ENCODE data around the gene ITGA8. TPM values are rescaled to one million over a fixed set of nuclear protein-coding genes. Genes with fewer than 3 reads are reported as not detected.
"Not testable (repeated sequence)": the region's sequence is repeated elsewhere in the genome, so short reads cannot be mapped to it uniquely, and the experiment has no call there.

The ITGA8 gene
- polyA plus RNA-seq, 12 donors = 7.0 to 12.9 (median 9.4) TPM; not detected in 1

- no peak for DNase-seq
Measured at GRCh38 chr10:15562116-15562515, 157.6 kb downstream of the ITGA8 start.

DNA sequence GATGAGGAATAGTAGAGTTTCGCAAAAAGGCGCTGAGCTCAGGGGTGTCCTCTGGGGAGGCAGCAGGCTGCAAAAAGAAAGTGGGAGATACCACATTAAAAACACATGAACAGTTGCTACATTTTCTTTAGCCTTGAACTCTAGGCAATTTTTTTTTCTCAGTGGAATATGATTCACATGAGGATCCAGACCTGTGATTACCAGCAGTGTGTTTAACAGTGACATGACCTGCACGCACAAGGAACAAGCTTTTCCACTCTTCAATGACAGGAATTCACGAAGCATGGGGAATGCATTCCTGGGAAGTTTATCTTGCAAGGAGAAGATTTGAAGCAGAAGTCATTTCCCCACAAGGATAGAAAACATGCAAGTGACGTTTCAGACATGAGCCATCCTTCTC lies 161.6 kb downstream of the ITGA8 start:
- DNase-seq = no peak

GRCh38 chr10:15557168-15557567 lies 162.6 kb downstream of the ITGA8 start:
- DNase-seq = not testable (repeated sequence)

GRCh38 chr10:15550950-15551349 lies 168.8 kb downstream of the ITGA8 start:
- no peak for DNase-seq

- no peak for DNase-seq
Measured at GRCh38 chr10:15548331-15548730, 171.4 kb downstream of the ITGA8 start.

GRCh38 chr10:15546606-15547005 lies 173.1 kb downstream of the ITGA8 start:
- no peak for DNase-seq

- DNase-seq = no peak
Measured at GRCh38 chr10:15545884-15546283, 173.8 kb downstream of the ITGA8 start.

- DNase-seq = no peak
Measured at GRCh38 chr10:15545266-15545665, 174.5 kb downstream of the ITGA8 start.

DNA sequence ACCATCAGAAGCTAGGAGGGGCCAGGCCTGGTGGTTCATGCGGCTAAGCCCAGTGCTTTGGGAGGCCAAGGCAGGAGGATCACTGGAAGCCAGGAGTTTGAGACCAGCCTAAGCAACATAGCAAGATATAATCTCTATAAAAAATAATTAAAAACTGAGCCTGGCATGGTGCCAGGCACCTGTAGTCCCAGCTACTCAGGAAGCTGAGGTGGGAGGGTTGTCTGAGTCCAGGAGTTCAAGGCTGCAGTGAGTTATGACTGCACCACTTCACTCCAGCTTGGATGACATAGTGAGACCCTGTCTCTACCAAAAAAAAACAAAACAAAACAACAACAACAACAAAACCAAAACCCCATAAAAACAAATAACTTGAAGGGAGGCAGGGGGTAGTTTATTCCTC lies 175.7 kb downstream of the ITGA8 start:
- no peak for DNase-seq

DNA sequence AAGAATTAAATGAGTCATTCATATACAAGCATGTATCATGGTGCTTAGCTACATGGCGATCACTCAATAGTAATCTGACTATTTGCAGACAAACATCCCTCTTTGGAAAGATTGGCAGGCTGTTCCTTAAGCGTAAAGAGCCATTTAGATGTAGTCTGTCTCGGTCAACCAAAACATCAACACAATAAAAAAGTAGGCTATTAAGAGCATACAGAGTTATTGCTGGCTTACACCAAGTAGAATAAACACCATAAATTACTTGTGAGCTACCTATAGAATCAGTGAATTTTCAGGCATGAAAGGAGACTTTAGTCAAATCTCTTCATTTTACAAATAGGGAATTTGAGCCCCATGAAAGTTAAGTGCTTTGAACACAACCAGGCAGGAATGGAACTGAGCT lies 176.9 kb downstream of the ITGA8 start:
- no peak for DNase-seq

GRCh38 chr10:15541376-15541775 lies 178.3 kb downstream of the ITGA8 start:
- no peak for DNase-seq

GRCh38 chr10:15540727-15541126 lies 179.0 kb downstream of the ITGA8 start:
- no peak for DNase-seq

- no peak for DNase-seq
Measured at GRCh38 chr10:15539262-15539661, 180.5 kb downstream of the ITGA8 start.

DNA sequence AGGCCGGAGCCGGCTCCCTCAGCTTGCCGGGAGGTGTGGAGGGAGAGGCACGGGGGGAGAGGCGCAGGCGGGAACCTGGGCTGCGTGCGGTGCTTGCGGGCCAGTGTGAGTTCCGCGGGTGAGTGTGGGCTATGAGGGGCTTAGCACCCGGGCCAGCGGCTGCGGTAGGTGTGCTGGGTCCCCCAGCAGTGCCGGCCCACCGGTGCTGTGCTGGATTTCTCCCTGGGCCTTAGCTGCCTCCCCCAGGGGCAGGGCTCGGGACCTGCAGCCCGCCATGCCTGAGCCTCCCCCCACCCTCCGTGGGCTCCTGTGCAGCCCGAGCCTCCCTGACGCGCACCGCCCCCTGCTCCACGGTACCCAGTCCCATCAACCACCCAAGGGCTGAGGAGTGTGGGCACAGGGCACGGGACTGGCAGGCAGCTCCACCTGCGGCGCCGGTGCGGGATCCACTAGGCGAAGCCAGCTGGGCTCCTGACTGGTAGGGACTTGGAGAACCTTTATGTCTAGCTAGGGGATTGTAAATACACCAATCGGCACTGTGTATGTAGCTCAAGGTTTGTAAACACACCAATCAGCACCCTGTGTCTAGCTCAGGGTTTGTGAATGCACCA lies 184.7 kb downstream of the ITGA8 start:
- DNase-seq = not testable (repeated sequence)

DNA sequence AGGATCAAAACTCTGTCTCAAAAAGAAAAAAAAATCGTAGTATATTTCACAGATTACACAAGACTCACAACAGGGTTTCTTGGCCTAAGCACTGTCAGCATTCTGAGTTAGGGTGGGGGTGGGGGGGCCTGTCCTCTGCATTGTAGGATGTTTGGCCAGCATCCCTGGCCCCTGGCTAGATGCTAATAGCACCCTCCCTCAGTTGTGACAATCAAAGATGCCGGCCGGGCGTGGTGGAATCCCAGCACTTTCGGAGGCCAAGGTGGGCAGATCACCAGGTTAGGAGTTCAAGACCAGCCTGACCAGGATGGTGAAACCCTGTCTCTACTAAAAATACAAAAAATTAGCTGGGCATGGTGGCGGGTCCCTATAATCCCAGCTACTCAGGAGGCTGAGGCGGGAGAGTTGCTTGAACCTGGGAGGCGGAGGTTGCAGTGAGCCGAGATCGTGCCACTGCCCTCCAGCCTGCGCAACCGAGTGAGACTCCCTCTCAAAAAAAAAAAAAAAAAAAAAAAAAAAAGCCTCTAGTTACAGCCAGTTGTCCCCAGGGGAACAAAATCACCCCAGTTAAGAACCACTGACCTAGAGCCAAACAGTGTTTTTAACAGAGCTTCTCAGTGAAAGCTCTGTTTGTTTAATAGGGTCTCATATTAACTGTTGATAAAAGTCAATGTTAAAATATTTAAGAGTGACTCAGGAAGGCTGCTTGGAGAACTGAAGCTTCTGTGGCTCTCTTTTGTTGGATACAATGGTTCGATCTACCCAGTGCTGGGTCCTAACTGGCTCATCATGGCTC lies 187.6 kb downstream of the ITGA8 start:
- no peak for DNase-seq

DNA sequence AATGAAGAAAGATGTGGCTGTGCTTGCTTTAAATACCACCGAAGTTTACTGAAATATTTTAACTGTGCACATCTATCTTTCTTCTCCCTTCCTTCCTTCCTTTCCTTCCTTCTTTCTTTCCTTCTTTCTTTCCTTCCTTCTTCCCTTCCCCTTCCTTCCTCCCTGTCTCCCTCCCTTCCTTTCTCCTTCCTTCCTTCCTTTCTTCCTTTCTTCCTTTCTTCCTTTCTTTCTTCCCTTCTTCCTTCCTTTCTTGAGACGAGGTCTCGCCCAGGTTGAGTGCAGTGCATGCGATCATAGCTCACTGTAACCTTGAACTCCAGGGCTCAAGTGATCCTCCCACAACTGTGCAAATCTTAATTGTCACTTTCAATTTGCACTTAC lies 190.9 kb downstream of the ITGA8 start:
- no peak for DNase-seq

DNA sequence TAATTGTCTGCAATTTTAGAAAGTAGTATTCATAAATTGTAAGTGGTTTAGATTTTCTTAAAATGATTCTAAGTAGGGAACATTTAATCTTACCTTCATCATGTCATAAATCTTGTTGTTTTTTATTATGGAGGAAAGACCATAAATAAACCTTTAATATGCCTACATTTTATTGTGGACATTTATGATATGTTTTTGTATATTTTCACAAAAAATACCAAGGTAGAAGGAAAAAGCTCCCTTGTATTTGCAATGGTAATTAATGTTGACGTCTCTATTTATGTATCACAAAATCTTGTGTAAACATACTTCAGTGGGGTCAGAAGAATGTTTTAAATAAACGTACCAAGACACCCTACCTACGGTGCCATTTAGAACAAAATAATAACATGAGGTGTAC lies 193.0 kb downstream of the ITGA8 start:
- DNase-seq = no peak

- no peak for DNase-seq
Measured at GRCh38 chr10:15521328-15521903, 198.3 kb downstream of the ITGA8 start.

GRCh38 chr10:15518250-15518649 lies 201.5 kb downstream of the ITGA8 start:
- DNase-seq = no peak

- DNase-seq = peak; percentile 15
Measured at GRCh38 chr10:15516256-15517085, 203.3 kb downstream of the ITGA8 start.

DNA sequence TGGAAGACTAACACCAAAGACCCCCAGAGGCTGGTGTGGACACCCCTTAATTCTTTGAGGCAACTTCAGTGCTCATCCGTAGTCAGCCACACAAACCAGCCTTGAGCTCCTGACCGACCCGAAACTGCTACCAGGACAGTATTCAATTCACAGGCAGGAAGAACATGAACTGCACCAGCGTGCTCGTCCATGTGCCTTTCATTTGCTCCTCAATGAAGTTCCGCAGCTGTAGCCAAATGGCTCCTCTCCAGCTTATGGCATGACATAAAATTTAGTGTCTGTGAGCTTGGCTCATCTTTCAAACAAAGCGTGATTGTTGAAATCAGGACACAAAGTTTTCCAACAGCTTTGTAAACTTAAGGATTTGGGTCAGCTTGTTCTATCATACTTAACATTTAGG lies 204.5 kb downstream of the ITGA8 start:
- DNase-seq = peak; percentile 55

DNA sequence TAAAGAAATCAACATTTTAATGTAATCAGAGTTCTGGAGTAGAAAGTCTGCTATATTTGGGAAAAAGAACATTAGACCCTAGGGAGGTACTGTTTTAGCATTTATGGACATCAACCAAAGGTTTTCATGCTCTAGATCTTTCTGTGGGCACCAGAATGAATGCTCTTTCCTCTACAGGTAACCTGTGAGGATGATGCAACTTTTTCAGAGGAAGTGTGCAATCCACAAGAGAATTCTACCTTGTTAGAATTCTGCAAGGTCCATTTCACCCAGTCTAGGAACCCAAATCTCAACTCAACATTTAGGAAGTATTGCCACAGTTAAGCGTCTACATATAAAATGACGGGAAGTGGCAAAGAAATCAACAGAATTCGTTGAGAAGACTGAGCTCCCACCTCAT lies 208.8 kb downstream of the ITGA8 start:
- no peak for DNase-seq
